Activated T-helper 2 cell treated with anti-CD3 and anti-CD28 coated beads, Interferon-gamma antibody, Interleukin-2, Interleukin-4, amounts not matched to agents 10 μg/mL and 5 μg/mL and 100 μg/mL, durations not matched to agents 14 hours and 24 hours and 36 hours (primary cell): Measurements from ENCODE around the gene GLYR1. TPM values are rescaled to one million over a fixed set of nuclear protein-coding genes. Genes with fewer than 3 reads are reported as not detected.

ENCODE experiments used
- DNase-seq: peaks from one replicate; pipeline ENCODE4 v3.0.0; 2021; ENCODE audit warnings: low spot score
- H3K27ac Mint-ChIP-seq: one replicate; pipeline ENCODE4 v1.8.0; 2021; ENCODE audit warnings: mixed read lengths
- H3K27me3 Mint-ChIP-seq: one replicate; pipeline ENCODE4 v1.8.0; 2021; ENCODE audit warnings: low read depth, mixed read lengths
- H3K36me3 Mint-ChIP-seq: one replicate; pipeline ENCODE4 v1.8.0; 2021; ENCODE audit warnings: low read depth, mixed read lengths
- H3K4me1 Mint-ChIP-seq: one replicate; pipeline ENCODE4 v1.8.0; 2021; ENCODE audit warnings: low read depth, mixed read lengths
- H3K4me3 Mint-ChIP-seq: one replicate; pipeline ENCODE4 v1.8.0; 2021; ENCODE audit warnings: low read depth, mild to moderate bottlenecking, moderate library complexity, mixed read lengths
- H3K9me3 Mint-ChIP-seq: one replicate; pipeline ENCODE4 v1.8.0; 2021; ENCODE audit warnings: mixed read lengths
- intact Hi-C: fragments of 100-400 bp; cut with micrococcal nuclease; formaldehyde crosslinking; loops from one replicate; pipeline ENCODE4 v1.15.1; 2023
- total RNA-seq: library from RNA; stranded (reverse); gene quantifications from 2 replicates; pipeline ENCODE4 v1.2.3, GENCODE V29; 2022

GLYR1 gene
- total RNA-seq, 1 donor from 2014 or later, result 104 TPM

DNA sequence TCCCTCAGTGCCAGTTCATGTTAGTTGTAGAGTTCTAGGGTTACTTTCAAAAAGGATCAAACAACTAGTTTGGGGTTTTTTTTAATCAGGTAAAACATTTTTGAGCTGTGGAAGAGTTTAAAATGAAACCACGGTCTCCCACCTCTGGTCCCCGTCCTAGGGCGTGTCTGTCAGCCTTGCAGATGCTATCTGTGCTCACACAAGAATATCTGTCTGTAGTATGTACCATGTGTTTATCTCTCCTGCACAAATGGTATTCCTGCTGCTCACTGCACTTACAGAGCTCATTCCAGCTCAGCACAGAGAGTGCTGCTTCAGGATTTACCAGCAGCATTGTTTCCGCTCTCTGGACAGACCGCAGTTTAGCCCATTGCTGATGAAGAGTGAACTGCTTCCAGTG lies 39.1 kb upstream of the GLYR1 start:
- no peak for DNase-seq
- Mint-ChIP-seq H3K27ac (peak overlapping the region; percentile 38), H3K36me3 (peaks cover 33% of the 10 kb centered on the region), H3K27me3 (no peaks in the 10 kb centered on the region), H3K4me3 (no peak overlapping the region), H3K4me1 (peaks cover 2% of the 10 kb centered on the region), H3K9me3 (no peaks in the 10 kb centered on the region)
- intact Hi-C loops, result no loop called here

DNA sequence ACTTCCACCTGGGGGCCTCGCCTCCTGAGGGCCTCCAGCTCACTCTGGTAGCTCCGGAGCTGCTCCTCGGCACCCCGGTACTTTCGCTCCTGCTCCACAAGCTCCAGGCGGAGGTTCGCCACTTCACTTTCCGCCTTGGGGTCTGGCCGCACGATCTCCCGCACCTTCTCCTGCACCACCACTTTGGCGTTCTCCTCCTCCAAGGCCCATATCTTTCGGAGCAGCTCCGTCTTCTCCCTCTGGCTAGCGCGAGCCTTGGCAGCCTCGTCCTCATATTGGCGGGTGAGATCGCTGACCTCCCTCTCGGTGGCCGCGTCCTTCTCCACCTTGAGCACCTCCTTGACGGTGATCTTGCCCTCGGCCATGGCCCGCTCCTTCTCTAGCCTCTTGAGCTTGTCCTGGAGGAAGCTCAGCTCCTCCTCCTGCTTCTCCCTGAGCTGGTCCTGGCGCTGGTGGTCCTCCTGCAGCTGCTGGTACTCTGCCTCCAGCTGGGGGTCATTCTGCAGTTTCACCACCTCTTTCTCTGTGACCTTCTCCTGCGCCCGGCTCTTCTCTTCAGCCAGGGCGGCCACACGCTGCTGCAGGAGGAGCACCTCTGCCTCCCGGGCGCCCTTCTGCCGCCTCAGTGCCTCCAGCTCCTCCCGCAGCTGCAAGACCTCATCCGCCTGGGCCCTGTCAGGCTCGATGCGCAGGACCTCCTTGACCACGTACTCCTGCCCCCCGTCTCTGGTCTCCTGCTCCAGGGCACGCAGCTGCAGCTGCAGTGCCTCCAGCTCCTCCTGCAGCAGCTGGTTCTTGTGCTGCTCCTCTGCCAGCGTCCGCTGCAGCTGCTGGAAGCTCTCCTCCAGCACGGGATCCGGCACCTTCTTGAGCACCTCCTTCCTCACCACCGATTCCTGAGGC lies 38.1 kb upstream of the GLYR1 start:
- no peak overlapping the region for H3K4me3 Mint-ChIP-seq
- intact Hi-C loops, result no loop called here
- DNase-seq, result no peak
- H3K36me3 Mint-ChIP-seq, result peaks cover 40% of the 10 kb centered on the region
- no peaks in the 10 kb centered on the region for H3K27me3 Mint-ChIP-seq
- no peak overlapping the region for H3K27ac Mint-ChIP-seq
- H3K4me1 Mint-ChIP-seq, result peaks cover 2% of the 10 kb centered on the region
- no peaks in the 10 kb centered on the region for H3K9me3 Mint-ChIP-seq

DNA sequence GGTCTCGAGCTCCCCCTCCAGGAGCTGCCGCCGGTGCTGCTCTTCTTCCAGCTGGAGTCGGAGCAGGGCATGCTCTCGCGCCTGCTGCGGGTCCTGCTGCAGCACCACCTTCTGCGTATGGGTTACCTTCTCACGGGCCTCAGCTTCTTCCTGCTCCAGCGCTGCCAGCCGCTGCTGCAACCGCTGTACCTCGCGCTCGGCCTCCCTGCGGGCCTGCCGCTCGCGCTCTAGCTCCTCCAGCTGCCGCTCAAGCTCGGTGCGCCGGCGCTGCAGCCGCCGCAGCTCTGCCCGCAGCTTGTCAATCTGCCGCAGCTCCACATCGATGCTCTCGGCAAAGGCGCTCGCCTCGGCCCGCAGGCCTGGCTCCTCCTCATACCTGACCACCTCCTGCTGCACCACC lies 37.1 kb upstream of the GLYR1 start:
- no peak overlapping the region for H3K4me3 Mint-ChIP-seq
- H3K4me1 Mint-ChIP-seq, result peaks cover 2% of the 10 kb centered on the region
- no peak for DNase-seq
- intact Hi-C loops, result no loop called here
- H3K9me3 Mint-ChIP-seq, result no peaks in the 10 kb centered on the region
- H3K27ac Mint-ChIP-seq, result no peak overlapping the region
- H3K36me3 Mint-ChIP-seq, result peaks cover 46% of the 10 kb centered on the region
- H3K27me3 Mint-ChIP-seq, result no peaks in the 10 kb centered on the region

DNA sequence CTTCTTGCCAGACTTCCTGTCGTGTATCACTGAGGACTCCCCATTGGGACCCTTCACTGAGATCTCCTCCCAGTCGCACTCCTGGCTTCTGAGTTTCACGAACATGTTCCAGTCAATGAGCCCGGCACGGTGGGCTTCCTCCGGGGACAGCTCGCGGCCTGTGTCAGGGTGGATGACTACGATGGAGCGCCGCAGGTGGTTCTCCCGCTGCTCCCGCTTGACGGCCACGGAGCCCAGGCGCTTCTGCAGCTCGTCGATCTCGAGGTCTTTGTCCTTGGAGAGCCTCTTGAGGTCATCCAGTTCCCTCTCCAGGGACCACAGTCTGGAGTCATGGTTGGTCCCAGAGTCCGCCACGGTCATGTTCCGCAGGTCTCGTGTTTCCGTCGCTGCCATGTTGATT lies 36.4 kb upstream of the GLYR1 start:
- Mint-ChIP-seq H3K9me3 (no peaks in the 10 kb centered on the region), H3K27me3 (no peaks in the 10 kb centered on the region), H3K36me3 (peaks cover 51% of the 10 kb centered on the region), H3K4me3 (no peak overlapping the region), H3K27ac (no peak overlapping the region), H3K4me1 (peaks cover 2% of the 10 kb centered on the region)
- DNase-seq, result no peak
- intact Hi-C loops, result no loop called here

DNA sequence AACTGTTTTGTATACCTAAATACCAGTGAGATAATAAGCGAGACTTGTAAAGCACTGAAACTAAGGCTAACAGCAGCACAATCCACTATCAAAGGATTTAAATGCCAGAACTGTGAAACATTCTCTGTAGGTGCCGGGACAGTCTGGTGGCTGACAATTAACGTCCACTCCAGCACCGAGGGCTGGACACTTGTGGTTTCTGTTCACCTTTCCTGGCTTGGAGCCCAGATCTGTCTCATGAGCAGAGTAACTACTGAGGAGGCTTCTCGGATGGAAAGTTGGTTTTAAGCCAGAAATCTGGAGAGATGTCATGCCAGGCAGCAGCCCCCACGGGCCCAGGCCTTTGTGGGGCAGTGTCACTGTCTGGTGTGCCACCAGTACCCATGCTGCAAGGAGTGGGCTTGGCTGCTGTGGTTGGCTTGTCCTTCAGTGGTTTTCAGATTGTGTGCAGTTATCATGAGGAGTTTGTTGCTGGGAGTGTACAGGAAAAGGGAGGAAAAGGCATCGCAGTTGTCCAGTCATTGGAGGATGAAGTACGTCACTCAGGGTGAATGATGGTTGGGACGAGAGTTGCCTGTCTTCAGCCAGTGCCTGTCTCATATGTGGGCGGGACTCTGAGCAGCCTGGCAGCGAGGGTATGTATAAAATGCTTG lies 35.7 kb upstream of the GLYR1 start:
- intact Hi-C loops, result no loop called here
- H3K27ac Mint-ChIP-seq, result no peak overlapping the region
- no peak overlapping the region for H3K4me3 Mint-ChIP-seq
- H3K4me1 Mint-ChIP-seq, result peaks cover 2% of the 10 kb centered on the region
- peaks cover 55% of the 10 kb centered on the region for H3K36me3 Mint-ChIP-seq
- H3K27me3 Mint-ChIP-seq, result no peaks in the 10 kb centered on the region
- no peak for DNase-seq
- H3K9me3 Mint-ChIP-seq, result no peaks in the 10 kb centered on the region

DNA sequence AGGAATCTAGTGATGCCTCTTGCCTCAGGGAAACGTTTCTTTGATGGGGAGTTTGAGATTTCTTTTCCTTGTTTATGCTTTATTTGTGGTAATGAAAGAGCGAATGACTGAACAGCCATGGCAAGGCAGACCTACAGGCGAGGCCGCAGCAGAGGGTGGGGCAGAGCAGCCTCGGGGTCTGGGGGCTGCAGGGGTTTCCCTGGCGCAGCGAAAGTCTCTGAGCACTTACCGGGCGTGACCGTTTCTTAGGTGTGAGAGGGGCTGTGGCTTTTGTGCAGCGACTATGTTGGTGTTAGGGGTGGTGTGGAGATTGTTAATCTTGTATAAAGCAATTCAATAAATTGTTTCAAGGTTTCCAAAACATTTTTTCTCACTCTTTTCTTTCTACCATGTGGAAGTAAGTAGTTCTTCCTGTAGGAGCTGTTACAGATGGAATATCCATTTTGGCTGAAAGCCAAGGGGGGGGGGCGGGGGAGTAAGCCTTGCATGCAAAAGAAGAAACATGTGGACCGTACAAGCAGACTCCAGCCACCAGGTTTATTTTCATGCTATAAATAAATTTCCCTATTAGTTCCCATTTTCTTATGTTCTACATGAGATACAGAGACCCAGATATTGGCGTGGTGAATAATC lies 35.0 kb upstream of the GLYR1 start:
- no peaks in the 10 kb centered on the region for H3K27me3 Mint-ChIP-seq
- no peak overlapping the region for H3K27ac Mint-ChIP-seq
- no peak for DNase-seq
- no peaks in the 10 kb centered on the region for H3K9me3 Mint-ChIP-seq
- peaks cover 59% of the 10 kb centered on the region for H3K36me3 Mint-ChIP-seq
- intact Hi-C loops, result no loop called here
- peaks cover 2% of the 10 kb centered on the region for H3K4me1 Mint-ChIP-seq
- H3K4me3 Mint-ChIP-seq, result no peak overlapping the region

DNA sequence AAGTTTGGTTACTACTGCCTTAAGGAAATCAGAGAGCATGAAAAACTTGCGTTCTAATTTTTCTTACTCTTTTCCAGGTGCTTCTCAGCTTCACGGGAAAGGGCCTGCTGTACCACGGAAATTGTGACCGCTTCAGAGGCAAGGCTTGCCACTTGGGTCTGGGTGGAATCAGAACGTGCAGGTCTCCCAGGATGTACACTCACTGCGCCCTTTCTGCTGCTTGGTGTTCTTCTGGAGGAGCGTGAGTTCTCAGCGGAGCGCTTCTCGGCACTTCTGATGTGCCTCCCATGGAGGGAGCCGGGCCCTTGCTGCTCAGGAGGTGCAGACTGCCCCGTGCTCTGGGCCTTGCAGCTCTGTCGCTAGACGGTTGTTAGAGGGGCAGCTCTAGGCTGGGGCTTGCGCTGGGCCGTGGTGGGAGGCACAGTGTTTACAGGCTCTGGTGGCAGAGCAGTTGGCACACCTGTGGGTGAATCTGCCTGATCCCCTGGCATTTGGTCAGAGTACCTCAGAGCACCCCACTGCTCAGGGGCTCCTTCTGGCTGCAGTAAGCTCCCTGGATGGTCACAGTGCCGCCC lies 33.0 kb upstream of the GLYR1 start:
- H3K4me3 Mint-ChIP-seq, result no peak overlapping the region
- H3K27me3 Mint-ChIP-seq, result no peaks in the 10 kb centered on the region
- no peak for DNase-seq
- peaks cover 62% of the 10 kb centered on the region for H3K36me3 Mint-ChIP-seq
- intact Hi-C loops, result no loop called here
- no peak overlapping the region for H3K27ac Mint-ChIP-seq
- H3K9me3 Mint-ChIP-seq, result no peaks in the 10 kb centered on the region
- H3K4me1 Mint-ChIP-seq, result no peaks in the 10 kb centered on the region

DNA sequence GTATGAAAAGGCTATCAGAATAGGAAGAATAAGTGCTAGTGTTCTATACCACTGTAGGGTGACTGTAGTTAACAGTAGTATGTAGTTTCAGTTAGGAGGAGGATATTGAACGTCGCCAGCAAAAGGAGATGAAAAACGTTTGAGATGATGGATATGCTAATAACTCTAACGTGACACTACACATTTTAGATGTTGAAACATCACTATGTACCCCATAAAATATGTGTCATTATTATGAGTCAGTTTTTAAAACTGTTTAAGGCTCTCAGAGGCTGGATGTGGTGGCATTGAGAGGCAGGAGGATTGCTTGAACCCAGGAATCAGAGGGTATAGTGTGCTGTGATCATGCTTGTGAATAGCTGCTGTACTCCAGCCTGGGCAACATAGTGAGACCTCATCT lies 32.0 kb upstream of the GLYR1 start:
- no peak for DNase-seq
- H3K4me1 Mint-ChIP-seq, result no peaks in the 10 kb centered on the region
- no peaks in the 10 kb centered on the region for H3K9me3 Mint-ChIP-seq
- intact Hi-C loops, result no loop called here
- H3K27ac Mint-ChIP-seq, result no peak overlapping the region
- no peaks in the 10 kb centered on the region for H3K27me3 Mint-ChIP-seq
- peaks cover 57% of the 10 kb centered on the region for H3K36me3 Mint-ChIP-seq
- no peak overlapping the region for H3K4me3 Mint-ChIP-seq

DNA sequence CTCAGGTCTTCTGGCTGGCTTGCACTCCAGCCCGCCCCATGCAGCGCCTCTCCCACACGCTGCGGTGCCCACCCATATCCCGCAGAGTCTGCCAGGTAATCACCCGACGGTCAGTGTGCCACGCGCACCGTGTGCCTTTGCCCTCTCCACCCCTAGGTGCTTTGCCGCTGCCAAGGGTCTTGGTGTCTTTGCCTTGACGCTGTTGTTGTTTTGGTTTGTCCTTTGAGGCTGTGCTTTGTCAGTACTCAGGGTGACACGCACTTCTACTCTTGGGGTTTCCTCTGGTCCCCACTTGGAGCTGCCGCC lies 30.2 kb upstream of the GLYR1 start:
- H3K27ac Mint-ChIP-seq, result no peak overlapping the region
- no peaks in the 10 kb centered on the region for H3K9me3 Mint-ChIP-seq
- H3K27me3 Mint-ChIP-seq, result no peaks in the 10 kb centered on the region
- intact Hi-C loops, result no loop called here
- no peaks in the 10 kb centered on the region for H3K4me1 Mint-ChIP-seq
- peaks cover 60% of the 10 kb centered on the region for H3K36me3 Mint-ChIP-seq
- no peak overlapping the region for H3K4me3 Mint-ChIP-seq
- no peak for DNase-seq

DNA sequence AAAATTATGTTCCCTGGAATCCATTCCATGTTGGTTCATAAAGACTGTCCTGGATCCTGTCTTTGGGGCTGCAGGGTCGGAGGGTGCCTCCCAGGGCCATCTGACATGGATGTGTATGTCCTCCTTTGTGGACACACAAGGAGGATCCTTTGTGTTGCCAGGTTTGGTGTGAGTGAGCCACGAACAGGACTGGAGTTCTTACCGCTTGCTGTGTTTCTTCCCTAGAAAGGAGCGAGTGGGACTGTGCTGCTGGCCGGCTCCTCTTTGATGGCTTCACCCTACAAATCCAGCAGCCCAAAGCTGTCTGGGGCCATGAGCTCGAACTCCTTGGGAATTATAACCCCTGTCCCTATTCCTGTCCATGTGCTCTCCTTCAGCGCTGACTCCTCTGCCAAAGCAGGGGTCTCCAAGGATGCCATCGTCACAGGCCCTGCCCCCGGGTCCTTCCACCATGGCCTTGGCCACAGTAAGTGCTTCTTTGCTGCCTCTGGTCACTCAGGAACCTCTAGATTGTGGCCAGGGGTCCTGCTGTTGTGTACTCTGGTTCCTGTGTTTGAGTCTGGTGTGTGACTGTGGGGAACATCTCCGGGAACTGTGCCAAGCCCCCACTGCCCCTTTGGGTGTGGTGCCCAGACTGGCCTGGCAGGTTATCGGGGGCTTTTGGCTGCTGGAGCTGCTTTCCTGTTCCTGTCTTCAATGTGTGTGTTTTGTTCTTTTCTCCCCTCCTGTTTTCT lies 29.7 kb upstream of the GLYR1 start:
- no peaks in the 10 kb centered on the region for H3K4me1 Mint-ChIP-seq
- no peak overlapping the region for H3K27ac Mint-ChIP-seq
- no peaks in the 10 kb centered on the region for H3K27me3 Mint-ChIP-seq
- no peaks in the 10 kb centered on the region for H3K9me3 Mint-ChIP-seq
- intact Hi-C loops, result no loop called here
- DNase-seq, result no peak
- no peak overlapping the region for H3K4me3 Mint-ChIP-seq
- peaks cover 58% of the 10 kb centered on the region for H3K36me3 Mint-ChIP-seq

DNA sequence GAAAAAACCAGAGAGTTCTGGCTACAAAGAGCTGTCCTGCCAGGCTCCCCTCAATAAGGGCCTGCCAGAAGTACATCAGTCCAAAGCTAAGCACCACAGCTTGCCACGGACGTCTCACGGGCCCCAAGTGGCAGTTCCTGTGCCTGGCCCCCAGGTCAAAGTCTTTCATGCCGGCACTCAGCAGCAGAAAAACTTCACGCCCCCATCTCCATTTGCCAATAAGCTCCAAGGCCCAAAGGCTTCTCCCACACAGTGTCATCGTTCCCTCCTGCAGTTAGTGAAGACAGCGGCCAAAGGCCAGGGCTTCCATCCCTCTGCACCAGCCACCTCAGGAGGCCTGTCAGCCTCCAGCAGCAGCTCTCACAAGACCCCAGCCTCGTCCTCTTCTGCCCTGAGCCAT lies 27.6 kb upstream of the GLYR1 start:
- DNase-seq, result no peak
- H3K9me3 Mint-ChIP-seq, result no peaks in the 10 kb centered on the region
- H3K36me3 Mint-ChIP-seq, result peaks cover 64% of the 10 kb centered on the region
- intact Hi-C loops, result no loop called here
- no peaks in the 10 kb centered on the region for H3K4me1 Mint-ChIP-seq
- H3K27ac Mint-ChIP-seq, result no peak overlapping the region
- H3K27me3 Mint-ChIP-seq, result no peaks in the 10 kb centered on the region
- no peak overlapping the region for H3K4me3 Mint-ChIP-seq

DNA sequence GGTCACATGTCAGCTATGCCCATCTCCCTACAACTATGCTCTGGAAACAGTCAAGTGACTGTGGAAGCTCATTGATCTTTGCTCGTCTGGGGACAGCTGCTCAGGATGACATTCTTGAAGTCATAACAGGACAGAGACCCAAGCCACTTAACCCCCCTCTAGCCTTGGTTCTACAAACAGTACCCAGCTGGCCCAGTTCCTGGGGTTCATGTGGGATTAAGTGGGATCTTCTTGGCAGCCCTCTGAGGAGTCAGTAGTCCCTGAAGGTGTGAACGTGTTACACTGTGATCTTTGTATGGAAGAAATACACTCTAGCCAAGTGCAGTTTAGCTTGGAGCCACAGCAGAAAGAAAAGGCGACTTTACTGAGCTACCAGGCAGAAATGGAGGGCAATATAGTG lies 26.0 kb upstream of the GLYR1 start:
- H3K27ac Mint-ChIP-seq, result no peak overlapping the region
- intact Hi-C loops, result no loop called here
- H3K9me3 Mint-ChIP-seq, result no peaks in the 10 kb centered on the region
- no peak for DNase-seq
- no peaks in the 10 kb centered on the region for H3K27me3 Mint-ChIP-seq
- H3K4me1 Mint-ChIP-seq, result peaks cover 2% of the 10 kb centered on the region
- peaks cover 67% of the 10 kb centered on the region for H3K36me3 Mint-ChIP-seq
- H3K4me3 Mint-ChIP-seq, result no peak overlapping the region
